A549 (cell line): ENCODE results near the gene PYCARD. TPM values are rescaled to one million over a fixed set of nuclear protein-coding genes. Genes with fewer than 3 reads are reported as not detected.

Source experiments
- ATAC-seq, 2 experiments: fragments of 200-7000 bp in 1 of 2; fragments of >200 bp in 1 of 2; cut with Nextera tagmentation in 1 of 2; cut with Tn5 transposase in 1 of 2; 3 replicates each; pipeline versions ENCODE4 v1.8.0 to v1.9.1; 2018 to 2020; ENCODE audit warnings: mild to moderate bottlenecking in 1 of 2, moderate library complexity in 1 of 2
- CTCF ChIA-PET: fragments of 300-600 bp; sonication (Branson Sonifier 250); formaldehyde crosslinking; extraction: SDS; loops from one replicate; lab custom pipeline; 2021; ENCODE audit warnings: antibody characterized with exemption, inconsistent platforms; lab: Yijun Ruan, JAX
- POLR2A ChIA-PET: fragments of 350-600 bp; formaldehyde crosslinking; extraction: SDS; loops from one replicate; lab custom pipeline; 2021; ENCODE audit warnings: antibody characterized with exemption, inconsistent platforms; lab: Yijun Ruan, JAX
- DNase-seq, 2 experiments: peaks; one replicate each; pipeline versions ENCODE4 v3.0.0 to v3.0.0-alpha.2; 2011 to 2016; ENCODE audit warnings: low read depth in 1 of 2, low spot score in 1 of 2
- FAIRE-seq: peaks from 2 replicates; lab custom pipeline; 2011; peaks lifted over from hg19 to GRCh38; lab: Jason Lieb, UNC
- H3K27ac ChIP-seq, 2 experiments: fragments of >200 bp; sonication (Bioruptor Twin); formaldehyde crosslinking; 3 replicates each; pipeline ENCODE4 v1.5.1; 2016 to 2017
- H3K4me1 ChIP-seq: fragments of >200 bp; sonication (Bioruptor Twin); formaldehyde crosslinking; 3 replicates; pipeline ENCODE4 v1.6.1; 2016
- H3K4me2 ChIP-seq: fragments of >200 bp; sonication (Bioruptor Twin); formaldehyde crosslinking; 3 replicates; pipeline ENCODE4 v1.6.1; 2016
- H3K4me3 ChIP-seq: fragments of >200 bp; sonication (Bioruptor Twin); formaldehyde crosslinking; 3 replicates; pipeline ENCODE4 v1.5.1; 2016
- H3K9me3 ChIP-seq: fragments of >200 bp; sonication (Bioruptor Twin); formaldehyde crosslinking; 3 replicates; pipeline ENCODE4 v1.6.1; 2016
- CBX8 ChIP-seq: fragments of 200-600 bp; sonication (generic); IDR thresholded peaks from 2 replicates; pipeline ENCODE4 v1.6.1; 2016
- CHD2 ChIP-seq: fragments of 150-350 bp; IDR thresholded peaks from 2 replicates; pipeline ENCODE4 v1.6.1; 2014; ENCODE audit warnings: low read length; ENCODE audit not compliant: partially characterized antibody
- CHD4 ChIP-seq: fragments of 200-600 bp; sonication (generic); IDR thresholded peaks from 2 replicates; pipeline ENCODE4 v1.6.1; 2016; ENCODE audit warnings: antibody characterized with exemption, mild to moderate bottlenecking, borderline replicate concordance
- EHF ChIP-seq: fragments of 250-450 bp; sonication (Bioruptor Pico); IDR thresholded peaks from 2 replicates; pipeline ENCODE4 v1.5.0; 2020; ENCODE audit warnings: mild to moderate bottlenecking
- EP300 ChIP-seq, 2 experiments: fragments of >200 bp; sonication (Bioruptor Twin); formaldehyde crosslinking; IDR thresholded peaks; 2 replicates in 1 of 2; 3 replicates in 1 of 2; pipeline ENCODE4 v1.6.1; 2016 to 2017
- GATA3 ChIP-seq: IDR thresholded peaks from 2 replicates; pipeline ENCODE4 v1.6.1; 2012; ENCODE audit warnings: borderline replicate concordance
- HDAC2 ChIP-seq: fragments of 200-600 bp; sonication (generic); IDR thresholded peaks from 2 replicates; pipeline ENCODE4 v1.6.1; 2016
- HEYL ChIP-seq: fragments of 250-450 bp; sonication (Bioruptor Pico); IDR thresholded peaks from 2 replicates; pipeline ENCODE4 v1.8.0; 2021; ENCODE audit warnings: mild to moderate bottlenecking, moderate library complexity
- HOXA7 ChIP-seq: fragments of 250-450 bp; sonication (Bioruptor Pico); IDR thresholded peaks from 2 replicates; pipeline ENCODE4 v1.5.0; 2020; ENCODE audit warnings: mild to moderate bottlenecking, moderate library complexity
- HOXB13 ChIP-seq: fragments of 250-450 bp; sonication (Bioruptor Pico); IDR thresholded peaks from 2 replicates; pipeline ENCODE4 v1.5.0; 2020; ENCODE audit warnings: low read depth, mild to moderate bottlenecking, moderate library complexity
- JUN ChIP-seq, 2 experiments: fragments of >200 bp; sonication (Bioruptor Twin); formaldehyde crosslinking; IDR thresholded peaks; 2 replicates in 1 of 2; 3 replicates in 1 of 2; pipeline ENCODE4 v1.6.1; 2016 to 2017
- MAZ ChIP-seq: fragments of 150-350 bp; IDR thresholded peaks from 2 replicates; pipeline ENCODE4 v1.6.1; 2014; ENCODE audit warnings: antibody characterized with exemption, low read depth, low read length, borderline replicate concordance
- PHF8 ChIP-seq: fragments of 200-600 bp; sonication (generic); IDR thresholded peaks from 2 replicates; pipeline ENCODE4 v1.6.1; 2016; ENCODE audit warnings: low read depth, mild to moderate bottlenecking, antibody characterized with exemption, moderate library complexity, borderline replicate concordance
- RCOR1 ChIP-seq: fragments of 150-350 bp; IDR thresholded peaks from 2 replicates; pipeline ENCODE4 v1.6.1; 2014; ENCODE audit warnings: antibody characterized with exemption, low read length, low read depth
- RFX5 ChIP-seq: fragments of 450-650 bp; IDR thresholded peaks from 2 replicates; pipeline ENCODE4 v1.7.1; 2014; ENCODE audit warnings: antibody characterized with exemption, mild to moderate bottlenecking, moderate library complexity
- TP53 ChIP-seq: fragments of 250-450 bp; sonication (Bioruptor Pico); IDR thresholded peaks from 2 replicates; pipeline ENCODE4 v1.5.0; 2021; ENCODE audit warnings: mild to moderate bottlenecking, moderate library complexity
- ZC3H11A ChIP-seq: fragments of 450-650 bp; IDR thresholded peaks from 2 replicates; pipeline ENCODE4 v1.6.1; 2014; ENCODE audit warnings: antibody characterized with exemption, mild to moderate bottlenecking
- ZFP36 ChIP-seq: fragments of 450-650 bp; IDR thresholded peaks from 2 replicates; pipeline ENCODE4 v1.6.1; 2014; ENCODE audit warnings: borderline replicate concordance; ENCODE audit not compliant: partially characterized antibody
- ZNF302 ChIP-seq: fragments of 250-450 bp; sonication (Bioruptor Pico); IDR thresholded peaks from 2 replicates; pipeline ENCODE4 v1.9.0; 2021; ENCODE audit warnings: inconsistent platforms, mild to moderate bottlenecking, moderate library complexity
- ZSCAN20 ChIP-seq: fragments of 250-450 bp; sonication (Bioruptor Pico); IDR thresholded peaks from 2 replicates; pipeline ENCODE4 v1.8.0; 2022; ENCODE audit warnings: mild to moderate bottlenecking, moderate library complexity
- WGBS: methylation state at CpG from one replicate; pipeline ENCODE4 v1.1.6; 2017; ENCODE audit errors: missing lambda C conversion rate; 5-methylcytosine and 5-hydroxymethylcytosine counted together
- polyA plus RNA-seq, 4 experiments: library from polyadenylated mRNA; depleted of rRNA in 3 of 4; stranded (reverse); fragments of >200 nt; fragmentation: RNase III in 1 of 4; extraction: RNeasy Plus Mini Kit Qiagen cat#74134 plus additional on column Dnase treatment in 1 of 4; gene quantifications; 2 replicates in 3 of 4; 3 replicates in 1 of 4; pipeline ENCODE4 v1.2.3, GENCODE V29; 2011 to 2017
- TF ChIP-seq, protein P1 (sequence below): fragments of 200-600 bp; sonication (generic); IDR thresholded peaks from 2 replicates; pipeline ENCODE4 v1.6.1; 2016; ENCODE audit warnings: antibody characterized with exemption, mild to moderate bottlenecking, moderate library complexity
- TF ChIP-seq, protein P2 (sequence below): fragments of >200 bp; sonication (Bioruptor Twin); formaldehyde crosslinking; IDR thresholded peaks from 3 replicates; pipeline ENCODE4 v1.5.1; 2016
- TF ChIP-seq, protein P3 (sequence below): fragments of 150-350 bp; IDR thresholded peaks from 2 replicates; pipeline ENCODE4 v1.6.1; 2014; ENCODE audit warnings: low read depth, mild to moderate bottlenecking, low read length
- TF ChIP-seq, protein P4 (sequence below): fragments of >200 bp; sonication (Bioruptor Twin); formaldehyde crosslinking; IDR thresholded peaks from 2 replicates; pipeline ENCODE4 v1.6.1; 2016

The PYCARD gene
- polyA plus RNA-seq, 2 of the 4 experiments (the other 2 are of a cell fraction) = 16.1 to 30.1 TPM

DNA sequence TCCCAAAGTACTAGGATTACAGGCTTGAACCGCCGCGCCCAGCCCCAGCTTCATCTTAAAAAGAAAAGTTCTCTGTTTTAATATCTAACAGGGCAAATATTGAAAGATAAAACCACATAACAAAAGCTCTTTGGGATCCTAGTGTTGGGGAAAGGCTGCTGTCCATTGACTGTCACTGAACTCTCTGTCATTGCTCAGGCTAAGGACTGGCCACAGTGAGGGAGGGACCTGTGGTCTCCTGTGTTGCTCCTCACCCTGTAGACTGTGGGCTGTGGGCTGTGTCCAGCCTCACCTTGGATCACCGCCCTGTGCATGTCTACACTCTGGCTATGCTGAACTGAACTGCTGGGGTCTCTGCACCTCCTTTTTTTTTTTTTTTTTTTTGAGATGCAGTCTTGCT is 25.6 kb upstream of the PYCARD start:
- POLR2A ChIA-PET = no interaction called here
- FAIRE-seq (no peak), ATAC-seq (peak in 1 of 2 experiments; percentile 48; a peak in 2 of 6 replicates), DNase-seq (no peak)
- no peaks in the 10 kb centered on the region for H3K4me1 ChIP-seq
- no peak overlapping the region for H3K4me3 ChIP-seq
- whole genome bisulfite sequencing = 95% methylated on average over 4 of the region's 4 CpGs
- TF ChIP-seq HOXA7 = no peak
- TF ChIP-seq, protein P1, sequence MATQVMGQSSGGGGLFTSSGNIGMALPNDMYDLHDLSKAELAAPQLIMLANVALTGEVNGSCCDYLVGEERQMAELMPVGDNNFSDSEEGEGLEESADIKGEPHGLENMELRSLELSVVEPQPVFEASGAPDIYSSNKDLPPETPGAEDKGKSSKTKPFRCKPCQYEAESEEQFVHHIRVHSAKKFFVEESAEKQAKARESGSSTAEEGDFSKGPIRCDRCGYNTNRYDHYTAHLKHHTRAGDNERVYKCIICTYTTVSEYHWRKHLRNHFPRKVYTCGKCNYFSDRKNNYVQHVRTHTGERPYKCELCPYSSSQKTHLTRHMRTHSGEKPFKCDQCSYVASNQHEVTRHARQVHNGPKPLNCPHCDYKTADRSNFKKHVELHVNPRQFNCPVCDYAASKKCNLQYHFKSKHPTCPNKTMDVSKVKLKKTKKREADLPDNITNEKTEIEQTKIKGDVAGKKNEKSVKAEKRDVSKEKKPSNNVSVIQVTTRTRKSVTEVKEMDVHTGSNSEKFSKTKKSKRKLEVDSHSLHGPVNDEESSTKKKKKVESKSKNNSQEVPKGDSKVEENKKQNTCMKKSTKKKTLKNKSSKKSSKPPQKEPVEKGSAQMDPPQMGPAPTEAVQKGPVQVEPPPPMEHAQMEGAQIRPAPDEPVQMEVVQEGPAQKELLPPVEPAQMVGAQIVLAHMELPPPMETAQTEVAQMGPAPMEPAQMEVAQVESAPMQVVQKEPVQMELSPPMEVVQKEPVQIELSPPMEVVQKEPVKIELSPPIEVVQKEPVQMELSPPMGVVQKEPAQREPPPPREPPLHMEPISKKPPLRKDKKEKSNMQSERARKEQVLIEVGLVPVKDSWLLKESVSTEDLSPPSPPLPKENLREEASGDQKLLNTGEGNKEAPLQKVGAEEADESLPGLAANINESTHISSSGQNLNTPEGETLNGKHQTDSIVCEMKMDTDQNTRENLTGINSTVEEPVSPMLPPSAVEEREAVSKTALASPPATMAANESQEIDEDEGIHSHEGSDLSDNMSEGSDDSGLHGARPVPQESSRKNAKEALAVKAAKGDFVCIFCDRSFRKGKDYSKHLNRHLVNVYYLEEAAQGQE = no peak
- no peak for TF ChIP-seq PHF8
- TF ChIP-seq, protein P2, sequence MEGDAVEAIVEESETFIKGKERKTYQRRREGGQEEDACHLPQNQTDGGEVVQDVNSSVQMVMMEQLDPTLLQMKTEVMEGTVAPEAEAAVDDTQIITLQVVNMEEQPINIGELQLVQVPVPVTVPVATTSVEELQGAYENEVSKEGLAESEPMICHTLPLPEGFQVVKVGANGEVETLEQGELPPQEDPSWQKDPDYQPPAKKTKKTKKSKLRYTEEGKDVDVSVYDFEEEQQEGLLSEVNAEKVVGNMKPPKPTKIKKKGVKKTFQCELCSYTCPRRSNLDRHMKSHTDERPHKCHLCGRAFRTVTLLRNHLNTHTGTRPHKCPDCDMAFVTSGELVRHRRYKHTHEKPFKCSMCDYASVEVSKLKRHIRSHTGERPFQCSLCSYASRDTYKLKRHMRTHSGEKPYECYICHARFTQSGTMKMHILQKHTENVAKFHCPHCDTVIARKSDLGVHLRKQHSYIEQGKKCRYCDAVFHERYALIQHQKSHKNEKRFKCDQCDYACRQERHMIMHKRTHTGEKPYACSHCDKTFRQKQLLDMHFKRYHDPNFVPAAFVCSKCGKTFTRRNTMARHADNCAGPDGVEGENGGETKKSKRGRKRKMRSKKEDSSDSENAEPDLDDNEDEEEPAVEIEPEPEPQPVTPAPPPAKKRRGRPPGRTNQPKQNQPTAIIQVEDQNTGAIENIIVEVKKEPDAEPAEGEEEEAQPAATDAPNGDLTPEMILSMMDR = no peak
- TF ChIP-seq ZNF302 (CRISPR knock-in tag) = no peak
- TF ChIP-seq RFX5 = no peak
- TF ChIP-seq CBX8 = no peak
- no peak for TF ChIP-seq HEYL (CRISPR knock-in tag)
- no peak for TF ChIP-seq CHD2
- no peak for TF ChIP-seq JUN (IDR thresholded peaks at IDR 0.05)
- no peak for TF ChIP-seq ZC3H11A
- TF ChIP-seq EHF (CRISPR knock-in tag) = no peak
- no peak for TF ChIP-seq HDAC2
- TF ChIP-seq HOXB13 (CRISPR knock-in tag) = no peak
- no peak for TF ChIP-seq CHD4
- TF ChIP-seq, protein P3, sequence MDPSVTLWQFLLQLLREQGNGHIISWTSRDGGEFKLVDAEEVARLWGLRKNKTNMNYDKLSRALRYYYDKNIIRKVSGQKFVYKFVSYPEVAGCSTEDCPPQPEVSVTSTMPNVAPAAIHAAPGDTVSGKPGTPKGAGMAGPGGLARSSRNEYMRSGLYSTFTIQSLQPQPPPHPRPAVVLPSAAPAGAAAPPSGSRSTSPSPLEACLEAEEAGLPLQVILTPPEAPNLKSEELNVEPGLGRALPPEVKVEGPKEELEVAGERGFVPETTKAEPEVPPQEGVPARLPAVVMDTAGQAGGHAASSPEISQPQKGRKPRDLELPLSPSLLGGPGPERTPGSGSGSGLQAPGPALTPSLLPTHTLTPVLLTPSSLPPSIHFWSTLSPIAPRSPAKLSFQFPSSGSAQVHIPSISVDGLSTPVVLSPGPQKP = no peak
- no peak for TF ChIP-seq ZSCAN20 (CRISPR knock-in tag)
- no peak overlapping the region for H3K4me2 ChIP-seq
- H3K27ac ChIP-seq = no peak overlapping the region
- CTCF ChIA-PET = interaction anchor here (1.0 to 1.2 kb wide), 3 partner anchors 19 to 105 kb away, joined by 3 to 6 read pairs (median 3); no protein-coding TSS in a partner anchor
- no peaks in the 10 kb centered on the region for H3K9me3 ChIP-seq

DNA sequence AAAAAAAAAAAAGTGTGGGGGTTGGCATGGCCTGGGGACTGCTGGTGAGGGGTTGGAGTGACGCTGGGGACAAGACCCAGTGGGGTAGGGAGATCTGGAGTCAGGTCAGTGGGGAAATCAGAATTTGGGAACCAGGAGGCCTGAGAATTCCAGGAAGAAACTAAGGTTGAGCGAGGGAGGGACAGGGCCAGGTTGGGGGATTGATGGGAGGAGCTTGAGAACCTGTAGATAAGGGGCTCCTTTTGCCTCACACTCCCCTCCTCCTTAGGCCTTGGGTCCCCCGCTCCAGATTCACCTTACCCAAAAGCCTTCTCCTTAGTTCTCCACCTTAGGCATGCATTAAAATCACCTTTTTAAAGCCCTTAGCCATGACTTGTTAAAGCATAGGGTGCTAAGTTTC is 22.6 kb upstream of the PYCARD start:
- WGBS = 86% methylated on average over 3 of the region's 3 CpGs
- POLR2A ChIA-PET = no interaction called here
- H3K27ac ChIP-seq = no peak overlapping the region
- DNase-seq (no peak), FAIRE-seq (no peak), ATAC-seq (no peak)
- no peak for TF ChIP-seq EHF (CRISPR knock-in tag)
- TF ChIP-seq TP53 (CRISPR knock-in tag) = no peak
- no peak for TF ChIP-seq EP300 (IDR thresholded peaks at IDR 0.05)
- TF ChIP-seq RCOR1 = no peak
- no peak for TF ChIP-seq GATA3
- TF ChIP-seq, protein P4, sequence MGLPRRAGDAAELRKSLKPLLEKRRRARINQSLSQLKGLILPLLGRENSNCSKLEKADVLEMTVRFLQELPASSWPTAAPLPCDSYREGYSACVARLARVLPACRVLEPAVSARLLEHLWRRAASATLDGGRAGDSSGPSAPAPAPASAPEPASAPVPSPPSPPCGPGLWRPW = no peak
- no peak for TF ChIP-seq ZFP36
- TF ChIP-seq MAZ = no peak
- CTCF ChIA-PET = interaction anchor here (0.8 to 1.3 kb wide), 2 partner anchors 83 to 108 kb away, joined by 3 to 4 read pairs; no protein-coding TSS in a partner anchor
- no peaks in the 10 kb centered on the region for H3K9me3 ChIP-seq
- H3K4me3 ChIP-seq = no peak overlapping the region
- no peaks in the 10 kb centered on the region for H3K4me1 ChIP-seq
- no peak overlapping the region for H3K4me2 ChIP-seq
